HG03064 (cell line): Measurements from ENCODE around the gene EML6.

Experiments
- ATAC-seq: cut with Tn5 transposase; IDR thresholded peaks from one replicate; pipeline ENCODE4 v1.9.1; 2021; ENCODE audit warnings: low read depth; ENCODE audit not compliant: unreplicated experiment

The EML6 gene

GRCh38 chr2:54957321-54957999 is 234.0 kb downstream of the EML6 start:
- ATAC-seq: no peak

GRCh38 chr2:54958717-54959371 is 235.4 kb downstream of the EML6 start:
- ATAC-seq: no peak

- no peak for ATAC-seq
Observed at GRCh38 chr2:54960164-54960563, 236.7 kb downstream of the EML6 start.

- no peak for ATAC-seq
Observed at GRCh38 chr2:54962511-54962910, 239.0 kb downstream of the EML6 start.

GRCh38 chr2:54962935-54963440 is 239.5 kb downstream of the EML6 start:
- ATAC-seq: no peak

- no peak for ATAC-seq
Observed at GRCh38 chr2:54963476-54963875, 240.0 kb downstream of the EML6 start.

GRCh38 chr2:54964271-54964670 is 240.8 kb downstream of the EML6 start:
- ATAC-seq: no peak

- ATAC-seq: no peak
Observed at GRCh38 chr2:54964816-54965215, 241.4 kb downstream of the EML6 start.

GRCh38 chr2:54965425-54965824 is 242.0 kb downstream of the EML6 start:
- ATAC-seq: no peak

GRCh38 chr2:54966165-54966832 is 242.8 kb downstream of the EML6 start:
- no peak for ATAC-seq

- no peak for ATAC-seq
Observed at GRCh38 chr2:54966837-54967236, 243.4 kb downstream of the EML6 start.

GRCh38 chr2:54967269-54967668 is 243.8 kb downstream of the EML6 start:
- no peak for ATAC-seq

- ATAC-seq: no peak
Observed at GRCh38 chr2:54967759-54968365, 244.4 kb downstream of the EML6 start.

GRCh38 chr2:54968561-54969218 is 245.2 kb downstream of the EML6 start:
- no peak for ATAC-seq

- no peak for ATAC-seq
Observed at GRCh38 chr2:54969295-54969939, 246.0 kb downstream of the EML6 start.

GRCh38 chr2:54969940-54970338 is 246.5 kb downstream of the EML6 start:
- ATAC-seq: no peak

- ATAC-seq: no peak
Observed at GRCh38 chr2:54975175-54975574, 251.7 kb downstream of the EML6 start.

GRCh38 chr2:54975598-54976492 is 252.4 kb downstream of the EML6 start:
- ATAC-seq: no peak

- ATAC-seq: peak; percentile 88
Observed at GRCh38 chr2:54977149-54977548, 253.7 kb downstream of the EML6 start.
